Upper lobe of left lung (tissue), 6 donors: ENCODE measurements around the gene TMEM123. TPM values are rescaled to one million over a fixed set of nuclear protein-coding genes. Genes with fewer than 3 reads are reported as not detected.
A peak's percentile ranks its signal among the peaks of the same experiment; 100 is the strongest.

Experiments
- ATAC-seq, 2 donors: fragments of 200-7000 bp; cut with Tn5 transposase; one replicate each; pipeline ENCODE4 v1.9.1; 2022; ENCODE audit warnings: mild to moderate bottlenecking in 2 of 2, moderate library complexity in 2 of 2; ENCODE audit not compliant: low FRiP score in 2 of 2
- DNase-seq, 2 donors: peaks; one replicate each; pipeline ENCODE4 v3.0.0-alpha.2; 2019 to 2020
- H3K27ac ChIP-seq, 4 donors: fragments of 200-600 bp; sonication (generic); one replicate each; pipeline ENCODE4 v1.5.1; 2016 to 2019
- H3K27me3 ChIP-seq, 4 donors: fragments of 200-600 bp; sonication (generic); one replicate each; pipeline ENCODE4 v1.5.1; 2017 to 2019
- H3K36me3 ChIP-seq, 4 donors: fragments of 200-600 bp; sonication (generic); one replicate each; pipeline ENCODE4 v1.5.1; 2016 to 2019
- H3K4me1 ChIP-seq, 4 donors: fragments of 200-600 bp; sonication (generic); one replicate each; pipeline ENCODE4 v1.5.1; 2018 to 2019
- H3K4me3 ChIP-seq, 4 donors: fragments of 200-600 bp; sonication (generic); one replicate each; pipeline ENCODE4 v1.5.1; 2017 to 2019; ENCODE audit warnings: mild to moderate bottlenecking in 2 of 4, moderate library complexity in 1 of 4
- H3K9me3 ChIP-seq, 4 donors: fragments of 200-600 bp; sonication (generic); one replicate each; pipeline ENCODE4 v1.5.1; 2018 to 2019
- EP300 ChIP-seq, 4 donors: sonication (generic); formaldehyde crosslinking; IDR thresholded peaks; one replicate each; pipeline ENCODE4 v1.5.1; 2017; ENCODE audit warnings: antibody characterized with exemption in 4 of 4, control low read depth in 2 of 4
- POLR2A ChIP-seq, 4 donors: fragments of 450-650 bp; IDR thresholded peaks; one replicate each; pipeline ENCODE4 v1.5.1; 2016 to 2017; ENCODE audit warnings: antibody characterized with exemption in 4 of 4, mild to moderate bottlenecking in 2 of 4
- POLR2AphosphoS5 ChIP-seq, 2 donors: sonication (generic); formaldehyde crosslinking; IDR thresholded peaks; one replicate each; pipeline ENCODE4 v1.5.1; 2017; ENCODE audit warnings: antibody characterized with exemption in 2 of 2
- WGBS, 2 donors: methylation state at CpG; one replicate each; pipeline ENCODE4 v1.1.5; 2017 to 2018; 5-methylcytosine and 5-hydroxymethylcytosine counted together
- total RNA-seq, 6 donors: library from RNA; depleted of rRNA in 4 of 6; stranded (reverse); fragments of >200 nt in 4 of 6; gene quantifications; one replicate each; pipeline versions ENCODE4 v1.1.0 to v1.2.1, GENCODE V29; 2016 to 2021
- TF ChIP-seq, protein P1 (sequence below), 6 experiments: fragments of 450-650 bp in 4 of 6; fragments of 200-600 bp in 2 of 6; sonication (generic) in 2 of 6; IDR thresholded peaks; one replicate each; pipeline ENCODE4 v1.5.1; 2016 to 2019; ENCODE audit warnings: antibody characterized with exemption in 6 of 6
- donor health status: DM: no; HTN: no; CAD: no; lungs with moderate emphysema.
- donor health status: DM: no; HTN: yes; CAD: no; lungs with severe emphysema.

Gene TMEM123
- total RNA-seq, 6 donors from 2014 or later, result 55.5 to 200 (median 121) TPM

DNA sequence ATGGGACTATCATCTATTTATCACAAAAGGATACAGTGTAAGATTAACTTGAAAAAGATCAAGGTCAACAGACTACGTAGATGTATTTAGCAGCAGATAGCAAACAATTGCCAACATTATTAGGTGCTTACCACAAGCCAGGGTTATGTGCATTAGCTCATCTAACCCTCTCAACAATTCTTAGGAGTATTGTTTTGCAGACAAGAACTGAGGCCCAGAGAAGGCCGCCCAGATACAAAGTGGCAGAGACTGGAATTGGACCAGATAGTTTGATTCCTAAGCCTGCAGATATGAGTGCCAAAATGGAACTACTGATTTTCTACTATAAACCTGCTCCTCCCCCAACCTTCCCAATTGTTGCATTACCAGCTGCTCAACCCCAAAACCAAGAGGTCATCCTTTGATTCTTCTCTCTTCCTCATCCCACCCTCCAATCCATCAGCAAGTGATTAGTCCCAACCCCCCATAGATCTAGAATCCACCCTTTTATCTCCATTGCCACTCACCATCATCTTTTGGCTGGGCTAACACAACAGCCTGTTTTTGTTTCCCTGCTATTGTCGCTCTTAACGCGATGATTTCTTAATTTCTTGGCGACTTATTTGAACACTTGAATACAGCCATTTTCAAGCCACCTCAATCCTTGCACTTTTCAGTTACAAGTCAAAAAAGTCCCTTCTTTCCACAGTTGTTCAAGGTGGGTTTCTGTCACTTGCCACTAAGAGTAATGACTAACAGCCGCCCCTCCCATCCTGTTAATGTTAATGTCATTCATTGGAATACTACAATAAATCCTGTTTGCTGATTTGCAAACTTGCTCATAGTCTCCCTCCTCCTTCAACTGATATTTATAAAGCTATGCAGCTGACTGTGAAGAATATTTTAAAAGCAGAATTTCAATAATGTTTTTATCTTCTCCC, 2.7 kb downstream of the TMEM123 start:
- TF ChIP-seq, protein P1, sequence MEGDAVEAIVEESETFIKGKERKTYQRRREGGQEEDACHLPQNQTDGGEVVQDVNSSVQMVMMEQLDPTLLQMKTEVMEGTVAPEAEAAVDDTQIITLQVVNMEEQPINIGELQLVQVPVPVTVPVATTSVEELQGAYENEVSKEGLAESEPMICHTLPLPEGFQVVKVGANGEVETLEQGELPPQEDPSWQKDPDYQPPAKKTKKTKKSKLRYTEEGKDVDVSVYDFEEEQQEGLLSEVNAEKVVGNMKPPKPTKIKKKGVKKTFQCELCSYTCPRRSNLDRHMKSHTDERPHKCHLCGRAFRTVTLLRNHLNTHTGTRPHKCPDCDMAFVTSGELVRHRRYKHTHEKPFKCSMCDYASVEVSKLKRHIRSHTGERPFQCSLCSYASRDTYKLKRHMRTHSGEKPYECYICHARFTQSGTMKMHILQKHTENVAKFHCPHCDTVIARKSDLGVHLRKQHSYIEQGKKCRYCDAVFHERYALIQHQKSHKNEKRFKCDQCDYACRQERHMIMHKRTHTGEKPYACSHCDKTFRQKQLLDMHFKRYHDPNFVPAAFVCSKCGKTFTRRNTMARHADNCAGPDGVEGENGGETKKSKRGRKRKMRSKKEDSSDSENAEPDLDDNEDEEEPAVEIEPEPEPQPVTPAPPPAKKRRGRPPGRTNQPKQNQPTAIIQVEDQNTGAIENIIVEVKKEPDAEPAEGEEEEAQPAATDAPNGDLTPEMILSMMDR (IDR thresholded peaks at IDR 0.05), result no peak
- no peak for TF ChIP-seq POLR2A (IDR thresholded peaks at IDR 0.05)
- TF ChIP-seq POLR2AphosphoS5 (IDR thresholded peaks at IDR 0.05), result no peak
- no peak for TF ChIP-seq EP300 (IDR thresholded peaks at IDR 0.05)
- Histone ChIP-seq H3K36me3 (peaks cover 0 to 20% (median 0%) of the 10 kb centered on the region in 4 donors), H3K9me3 (no peaks in the 10 kb centered on the region), H3K27ac (peak overlapping the region in 2 of 4 donors; percentile 17 to 94), H3K4me1 (peaks cover 39 to 50% (median 49%) of the 10 kb centered on the region in 4 donors), H3K4me3 (peak overlapping the region in 2 of 4 donors; percentile 91 to 94), H3K27me3 (no peaks in the 10 kb centered on the region)
- no peak for ATAC-seq
- DNase-seq, result no peak
- 70 to 73% methylated on average over 7 of the region's 7 CpGs for WGBS, 2 donors

DNA sequence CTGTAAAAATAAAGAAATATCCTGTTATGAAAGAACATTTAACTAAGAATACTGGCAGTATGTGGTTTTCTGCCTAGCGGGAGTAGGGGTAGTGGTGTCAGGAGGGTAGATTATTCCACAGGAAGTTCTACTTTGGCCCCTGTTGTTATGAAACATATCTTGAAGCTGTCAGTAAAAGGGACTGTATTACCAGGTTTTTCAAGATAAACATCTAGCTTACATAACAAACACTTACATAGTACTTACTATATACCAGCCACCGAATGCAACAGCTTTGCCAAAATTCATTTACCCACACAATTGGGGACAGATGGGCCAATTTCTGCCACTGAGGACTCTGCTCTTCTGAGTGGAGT, 3.7 kb downstream of the TMEM123 start:
- WGBS, 2 donors, result 30 to 45% methylated on average over 2 of the region's 2 CpGs
- no peak for DNase-seq
- Histone ChIP-seq H3K36me3 (peaks cover 0 to 22% (median 0%) of the 10 kb centered on the region in 4 donors), H3K4me1 (peaks cover 39 to 46% (median 43%) of the 10 kb centered on the region in 4 donors), H3K9me3 (no peaks in the 10 kb centered on the region), H3K4me3 (no peak overlapping the region), H3K27ac (peak overlapping the region in 3 of 4 donors; percentile 12 to 94 (median 60)), H3K27me3 (no peaks in the 10 kb centered on the region)
- no peak for ATAC-seq
- TF ChIP-seq POLR2AphosphoS5 (IDR thresholded peaks at IDR 0.05), result no peak
- no peak for TF ChIP-seq POLR2A (IDR thresholded peaks at IDR 0.05)
- TF ChIP-seq, protein P1 (IDR thresholded peaks at IDR 0.05), result no peak
- TF ChIP-seq EP300 (IDR thresholded peaks at IDR 0.05), result no peak

DNA sequence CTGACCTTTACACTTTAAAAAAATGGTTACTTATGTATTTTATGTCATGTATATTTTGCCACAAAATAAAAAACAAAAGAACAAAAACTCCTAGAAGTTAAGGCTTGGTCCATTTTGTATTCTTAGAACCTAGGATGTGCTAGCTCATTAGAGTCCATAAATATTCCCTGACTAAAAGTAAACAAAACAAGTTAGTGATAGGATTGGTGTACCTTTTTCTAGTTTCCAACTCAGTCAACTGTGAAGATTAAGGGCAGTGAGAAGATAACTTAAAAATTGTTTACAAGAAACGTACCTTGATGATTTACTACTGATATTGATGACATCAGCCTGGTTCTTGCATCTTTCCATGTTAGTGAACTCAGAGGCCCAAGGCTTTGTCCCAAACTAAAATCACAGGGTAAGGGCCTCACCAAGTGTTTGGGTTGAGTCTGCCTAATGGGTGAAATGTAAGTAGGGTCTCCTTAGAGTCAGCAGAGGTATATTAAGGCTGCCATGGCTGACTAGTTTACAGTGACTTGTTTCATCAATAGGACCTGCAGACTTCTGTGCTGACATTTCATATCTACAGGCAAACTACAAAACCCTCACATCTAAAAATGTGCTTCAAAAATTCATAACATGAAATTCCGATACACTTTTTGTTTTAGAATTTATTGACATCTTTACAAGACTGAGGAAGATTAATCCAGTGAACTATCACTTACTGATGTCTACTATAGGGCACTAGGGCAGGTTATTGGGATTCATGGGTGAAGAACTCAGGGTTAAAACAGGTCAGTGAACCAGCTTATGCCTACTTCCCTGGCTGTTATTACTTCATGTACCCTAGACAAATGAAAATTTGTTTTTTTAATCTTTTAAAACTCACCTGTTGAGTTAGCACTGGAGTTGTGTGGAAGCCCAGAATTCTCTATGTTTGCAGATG, 4.4 kb downstream of the TMEM123 start:
- H3K4me1 ChIP-seq, result peaks cover 32 to 40% (median 36%) of the 10 kb centered on the region in 4 donors
- WGBS, 2 donors, result 77 to 81% methylated on average over 2 of the region's 2 CpGs
- ATAC-seq (no peak), DNase-seq (no peak)
- TF ChIP-seq, protein P1 (IDR thresholded peaks at IDR 0.05), result no peak
- no peak for TF ChIP-seq POLR2A (IDR thresholded peaks at IDR 0.05)
- TF ChIP-seq POLR2AphosphoS5 (IDR thresholded peaks at IDR 0.05), result no peak
- H3K9me3 ChIP-seq, result no peaks in the 10 kb centered on the region
- H3K27me3 ChIP-seq, result no peaks in the 10 kb centered on the region
- no peak overlapping the region for H3K4me3 ChIP-seq
- H3K36me3 ChIP-seq, result peaks cover 0 to 22% (median 0%) of the 10 kb centered on the region in 4 donors
- H3K27ac ChIP-seq, result peak overlapping the region in 3 of 4 donors; percentile 12 to 94 (median 60)

DNA sequence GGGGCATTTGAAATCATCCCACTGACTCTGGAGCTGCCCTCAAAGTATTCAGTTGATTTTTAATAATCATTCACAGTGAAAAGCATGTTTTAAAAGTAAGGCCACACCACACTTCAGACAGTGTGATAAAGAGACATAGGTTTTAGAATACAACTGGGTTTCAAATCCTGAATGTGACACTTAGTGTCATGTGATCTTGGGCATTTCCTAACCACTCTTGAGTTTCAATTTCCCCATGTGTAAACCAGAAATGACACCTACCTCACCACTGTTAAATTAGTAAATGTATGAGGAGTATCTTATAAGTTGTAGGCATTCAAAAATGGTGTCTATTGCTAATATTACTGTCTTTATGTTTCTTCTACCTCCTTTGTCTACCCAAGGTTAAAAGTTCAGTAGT, 5.4 kb downstream of the TMEM123 start:
- Histone ChIP-seq H3K4me1 (peaks cover 30 to 38% (median 34%) of the 10 kb centered on the region in 4 donors), H3K36me3 (peaks cover 0 to 22% (median 0%) of the 10 kb centered on the region in 4 donors), H3K27ac (no peak overlapping the region), H3K27me3 (no peaks in the 10 kb centered on the region), H3K9me3 (no peaks in the 10 kb centered on the region), H3K4me3 (no peak overlapping the region)
- no peak for ATAC-seq
- DNase-seq, result no peak
- no peak for TF ChIP-seq POLR2AphosphoS5 (IDR thresholded peaks at IDR 0.05)
- no peak for TF ChIP-seq POLR2A (IDR thresholded peaks at IDR 0.05)
- TF ChIP-seq, protein P1 (IDR thresholded peaks at IDR 0.05), result no peak
- TF ChIP-seq EP300 (IDR thresholded peaks at IDR 0.05), result no peak
